ENCODE measurements around the gene ASCC2.
"Not testable (repeated sequence)": the region's sequence is repeated elsewhere in the genome, so short reads cannot be mapped to it uniquely, and the experiment has no call there.

ASCC2 gene

DNA sequence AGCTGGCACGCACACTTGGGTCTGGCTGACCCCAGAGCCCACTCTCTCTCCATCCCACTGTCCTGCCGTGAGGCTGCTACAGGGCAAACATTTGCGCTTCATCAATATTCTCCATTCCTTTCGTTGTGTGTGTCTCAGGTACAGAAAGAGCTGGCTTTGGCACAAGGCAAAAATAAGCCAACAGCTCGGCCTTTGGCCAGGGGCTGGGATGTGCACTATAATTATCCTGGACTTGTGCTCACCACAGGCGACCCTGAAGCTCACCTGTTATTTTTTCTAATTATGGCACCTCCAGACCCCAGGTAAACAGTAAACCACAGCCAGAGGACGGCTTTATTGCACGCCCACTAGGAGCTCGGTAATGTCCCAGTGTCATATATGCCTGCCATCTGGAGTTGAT is 82.2 kb downstream of the ASCC2 start:
- no peak for DNase-seq (ENCODE audit: low read depth in 3 of 3)

DNA sequence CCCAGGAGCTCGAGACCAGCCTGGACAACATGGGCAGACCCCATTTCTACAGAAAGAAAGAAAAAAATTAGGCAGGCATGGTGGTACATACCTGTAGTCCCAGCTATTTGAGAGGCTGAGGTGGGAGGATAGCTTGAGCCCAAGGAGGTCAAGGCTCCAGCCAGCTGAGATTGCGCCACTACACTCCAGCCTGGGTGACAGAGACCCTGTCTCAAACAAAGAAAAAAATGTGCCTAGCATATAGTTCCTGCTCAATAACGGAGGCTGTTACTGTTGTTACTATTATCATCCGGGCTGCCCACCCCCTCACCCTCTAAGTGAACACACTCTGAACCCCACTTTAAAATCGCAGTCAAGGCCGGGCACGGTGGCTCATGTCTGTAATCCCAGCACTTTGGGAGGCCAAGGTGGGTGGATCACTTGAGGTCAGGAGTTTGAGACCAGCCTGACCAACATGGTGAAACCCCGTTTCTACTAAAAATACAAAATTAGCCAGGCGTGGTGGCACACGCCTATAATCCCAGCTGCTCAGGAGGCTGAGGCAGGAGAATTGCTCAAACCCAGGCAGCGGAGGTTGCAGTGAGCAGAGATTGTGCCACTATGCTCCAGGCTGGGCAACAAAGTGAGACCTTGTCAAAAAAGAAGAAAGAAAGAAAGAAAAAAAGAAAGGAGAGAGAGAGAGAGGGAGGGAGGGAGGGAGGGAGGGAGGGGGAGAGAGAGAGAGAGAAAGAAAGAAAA is 83.2 kb downstream of the ASCC2 start:
- DNase-seq (ENCODE audit: low read depth in 3 of 3) = not testable (repeated sequence)

DNA sequence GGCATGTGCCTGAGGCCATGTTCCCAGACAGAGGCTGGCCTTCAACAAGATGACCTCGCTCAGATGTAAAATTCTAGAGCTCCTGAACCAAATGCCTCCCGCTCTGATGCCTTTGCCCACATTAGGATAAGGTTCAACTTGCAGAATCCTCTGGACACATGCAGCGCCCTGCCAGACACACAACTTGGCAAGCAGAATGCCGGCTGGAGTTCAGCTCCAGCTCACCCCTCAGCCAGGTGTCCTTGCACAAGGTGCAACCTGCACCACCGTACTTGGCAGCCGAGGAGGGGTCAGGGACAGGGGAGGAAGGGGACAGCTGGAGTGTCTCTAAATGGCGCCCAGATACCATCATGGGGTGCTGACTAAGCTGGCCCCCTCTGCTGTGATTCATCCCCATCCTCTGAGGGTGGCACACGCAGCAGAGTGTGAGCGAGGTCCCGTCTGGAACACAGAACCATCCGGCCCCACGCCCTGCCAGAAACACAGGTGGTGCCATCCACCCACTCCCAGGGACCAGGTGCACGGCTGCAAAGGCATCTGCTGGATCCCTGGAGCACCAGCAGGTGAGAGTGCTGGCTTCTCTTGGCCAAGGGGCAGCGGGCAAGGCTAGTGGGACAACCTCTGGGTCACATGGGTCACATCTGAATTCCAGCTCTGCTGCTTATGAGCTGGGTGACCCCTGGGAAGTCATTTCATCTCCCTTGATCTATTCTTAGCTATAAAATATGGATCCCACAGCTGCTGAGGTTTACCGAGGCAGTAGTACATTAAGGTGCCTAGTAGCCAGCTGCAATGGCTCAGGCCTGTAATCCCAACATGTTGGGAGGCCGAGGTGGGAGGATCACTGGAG is 84.0 kb downstream of the ASCC2 start:
- DNase-seq (ENCODE audit: low read depth in 3 of 3) = no peak

DNA sequence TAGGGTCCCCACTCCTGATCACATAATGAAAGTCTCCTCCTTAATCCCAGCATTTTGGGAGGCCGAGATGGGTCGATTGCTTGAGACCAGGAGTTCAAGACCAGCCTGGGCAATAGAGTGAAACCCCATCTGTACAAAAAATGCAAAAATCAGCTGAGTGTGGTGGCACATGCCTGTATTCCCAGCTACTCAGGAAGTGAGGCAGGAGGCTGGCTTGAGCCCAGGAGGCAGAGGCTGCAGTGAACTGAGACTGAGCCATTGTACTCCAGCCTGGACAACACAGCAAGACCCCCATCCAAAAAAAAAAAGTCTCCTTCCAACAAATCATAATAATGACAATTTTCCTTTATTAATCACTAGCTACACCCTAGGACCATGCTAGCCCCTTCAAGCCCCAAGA is 86.4 kb downstream of the ASCC2 start:
- DNase-seq (ENCODE audit: low read depth in 3 of 3) = no peak

GRCh38 chr22:29750559-29751538 is 87.2 kb downstream of the ASCC2 start:
- no peak for DNase-seq (ENCODE audit: low read depth in 3 of 3)

GRCh38 chr22:29750029-29750428 is 88.0 kb downstream of the ASCC2 start:
- DNase-seq (ENCODE audit: low read depth in 3 of 3) = no peak

DNA sequence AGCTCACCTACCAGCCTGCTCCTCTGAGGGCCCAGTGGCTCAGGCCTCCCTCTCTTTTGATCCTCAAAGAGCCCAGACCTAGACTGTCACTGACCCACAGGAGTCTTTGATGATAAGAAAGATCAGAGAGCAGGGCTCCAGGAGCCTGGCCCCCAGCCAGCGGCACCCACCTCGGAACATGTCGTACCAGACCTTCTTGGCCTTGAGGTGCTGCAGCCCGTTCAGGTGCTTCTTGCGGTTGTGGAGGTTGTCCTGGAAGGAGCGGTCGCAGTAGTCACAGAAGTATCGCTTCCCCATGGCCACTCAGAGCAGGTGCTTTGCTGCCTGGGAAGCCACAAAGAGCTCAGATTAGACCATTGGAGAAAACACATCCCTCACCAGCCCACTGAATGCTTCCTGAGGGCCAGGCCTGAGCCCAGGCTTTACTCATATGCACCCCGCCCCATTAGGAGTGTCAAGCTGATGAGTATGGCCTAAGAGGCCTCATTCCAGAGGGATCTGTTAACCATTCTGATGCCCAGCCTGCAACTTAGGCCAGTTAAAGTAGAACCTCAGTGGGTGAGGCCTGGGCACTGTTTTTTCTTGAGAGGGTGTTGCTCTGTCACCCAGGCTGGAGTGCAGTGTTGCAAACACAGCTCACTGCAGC is 89.7 kb downstream of the ASCC2 start:
- DNase-seq (ENCODE audit: low read depth in 3 of 3) = no peak

DNA sequence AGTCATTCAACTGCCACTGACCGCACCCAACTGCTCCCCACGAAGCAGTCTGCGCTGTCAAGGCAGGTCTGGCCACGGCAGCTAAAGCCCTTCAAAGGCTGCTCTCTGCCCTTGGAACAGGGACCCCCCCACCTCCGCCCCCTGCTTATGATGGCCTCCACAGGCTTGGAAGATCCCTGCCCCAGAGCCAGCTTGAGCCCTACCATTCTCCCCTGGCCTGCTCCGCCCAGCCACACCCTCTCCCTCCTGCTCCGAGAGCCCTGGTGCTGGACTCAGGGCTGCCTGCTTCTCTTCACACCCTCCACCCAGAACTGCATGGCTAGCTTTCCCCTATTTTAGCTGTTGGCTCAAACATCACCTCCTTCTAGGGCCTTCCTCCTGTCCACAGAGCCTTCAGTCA is 90.2 kb downstream of the ASCC2 start:
- no peak for DNase-seq (ENCODE audit: low read depth in 3 of 3)

DNA sequence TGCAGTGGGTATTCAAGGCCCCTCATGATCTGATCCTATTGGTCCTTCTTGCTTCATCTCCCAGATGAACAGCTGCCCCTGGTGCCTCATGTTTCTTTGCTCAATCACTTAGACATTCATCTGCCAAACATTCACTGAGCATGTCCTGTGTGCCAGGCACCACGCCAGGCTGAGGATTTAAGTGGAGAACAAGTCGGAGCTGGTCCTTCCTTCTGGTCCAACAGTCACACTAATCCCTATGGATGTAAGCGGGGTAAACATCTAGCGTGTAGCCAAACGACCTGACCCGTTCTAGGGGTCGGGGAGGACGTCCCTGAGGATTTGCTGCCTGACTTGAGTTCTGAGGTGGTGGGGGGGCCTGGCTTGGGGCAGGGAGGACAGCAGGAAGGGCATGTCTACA is 93.2 kb downstream of the ASCC2 start:
- DNase-seq (ENCODE audit: low read depth in 3 of 3) = no peak

DNA sequence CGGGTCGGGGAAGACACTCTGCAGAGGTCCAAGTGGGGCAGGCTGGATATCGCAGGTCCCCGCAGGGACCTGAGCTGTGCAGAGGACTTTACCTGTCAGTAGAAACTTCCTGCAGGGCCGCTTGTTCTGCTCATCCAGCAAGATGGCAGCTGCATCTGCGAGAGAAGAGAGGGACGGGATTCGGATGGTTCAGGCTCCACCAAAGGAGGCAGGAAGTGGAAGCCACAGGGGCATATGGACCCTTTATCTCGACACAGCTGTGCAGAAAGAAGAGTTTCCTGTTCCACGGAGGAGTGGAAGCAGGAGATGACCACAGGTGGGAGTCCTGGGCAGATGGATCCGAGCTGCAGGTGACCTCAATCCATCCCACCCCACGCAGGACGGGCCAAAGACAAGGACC is 95.7 kb downstream of the ASCC2 start:
- no peak for DNase-seq (ENCODE audit: low read depth in 3 of 3)

DNA sequence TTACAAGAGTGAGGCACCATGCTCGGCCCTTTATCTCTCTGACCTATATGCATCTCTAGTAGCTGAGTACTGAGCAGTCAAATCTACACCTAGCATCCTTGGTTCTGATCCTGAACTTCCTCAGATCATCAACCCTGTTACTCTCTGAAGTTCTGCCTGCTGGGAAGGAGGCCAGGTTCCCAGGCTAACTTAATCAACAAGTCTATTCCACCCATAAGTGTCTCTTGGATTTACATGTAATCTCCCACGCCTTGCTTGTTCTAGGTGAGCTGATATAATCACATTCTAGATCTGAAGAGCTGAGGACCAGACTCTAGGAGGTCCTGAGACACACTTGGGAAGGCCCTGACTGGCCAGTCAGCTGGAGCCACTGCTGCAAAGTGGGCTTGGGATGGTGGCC is 96.1 kb downstream of the ASCC2 start:
- no peak for DNase-seq (ENCODE audit: low read depth in 3 of 3)

- DNase-seq (ENCODE audit: low read depth in 3 of 3) = no peak
Measured at GRCh38 chr22:29740216-29740615, 97.9 kb downstream of the ASCC2 start.

- no peak for DNase-seq (ENCODE audit: low read depth in 3 of 3)
Measured at GRCh38 chr22:29739346-29739875, 98.7 kb downstream of the ASCC2 start.

All from stimulated activated CD4-positive, alpha-beta T cell treated with anti-CD3 and anti-CD28 coated beads, TNF-alpha, amount 100 ng/mL, for 24 hours (primary cell).